SK-N-MC (cell line): ENCODE data around the gene TTLL10.

Source experiments
- EZH2 ChIP-seq: fragments of 200-600 bp; sonication (generic); IDR thresholded peaks from one replicate; pipeline ENCODE4 v1.6.1; 2017; ENCODE audit warnings: antibody characterized with exemption
- FOXP2 ChIP-seq: optimal IDR thresholded peaks from 2 replicates; pipeline ENCODE3; 2011; ENCODE audit warnings: mild to moderate bottlenecking, moderate library complexity; ENCODE audit not compliant: insufficient read depth; ENCODE audit errors: extremely low read length, control extremely low read depth
- POLR2AphosphoS5 ChIP-seq: IDR thresholded peaks from 2 replicates; pipeline ENCODE4 v1.6.1; 2012; ENCODE audit warnings: mild to moderate bottlenecking, low read depth, low read length, borderline replicate concordance

- no peak for TF ChIP-seq EZH2
- no peak for TF ChIP-seq FOXP2
- no peak for TF ChIP-seq POLR2AphosphoS5
These were observed 41.4 kb upstream of the TTLL10 start for GRCh38 chr1:1132042-1132950.
